IMR-90 (cell line): Measurements from ENCODE around the gene DNM2. TPM values are rescaled to one million over a fixed set of nuclear protein-coding genes. Genes with fewer than 3 reads are reported as not detected.
A peak's percentile ranks its signal among the peaks of the same experiment; 100 is the strongest.

Experiments used
- ATAC-seq: fragments of 200-7000 bp; cut with Tn5 transposase; 2 replicates; pipeline ENCODE4 v1.9.1; 2020; ENCODE audit warnings: low read depth, mild to moderate bottlenecking, moderate library complexity
- BruUV-seq: library from RNA; stranded (reverse); fragments of 400-500 nt; replicated peaks from 2 replicates; lab custom pipeline; 2021; lab: Mats Ljungman, UMichigan
- CTCF ChIA-PET: fragments of 300-600 bp; formaldehyde crosslinking; extraction: SDS; loops from one replicate; lab custom pipeline; 2021; ENCODE audit warnings: antibody characterized with exemption; lab: Yijun Ruan, JAX
- POLR2A ChIA-PET: fragments of 300-600 bp; sonication (Branson Sonifier 250); formaldehyde crosslinking; loops from one replicate; lab custom pipeline; 2022; ENCODE audit warnings: antibody characterized with exemption; ENCODE audit not compliant: unreplicated experiment; lab: Charles Lee
- DNase-seq: peaks from one replicate; pipeline ENCODE4 v3.0.0; 2013
- H2AFZ ChIP-seq: replicated peaks from 2 replicates; pipeline ENCODE3; 2013; ENCODE audit warnings: low read length, mild to moderate bottlenecking; ENCODE audit not compliant: poor library complexity
- H2AK5ac ChIP-seq: 2 replicates; pipeline ENCODE4 v1.6.1; 2013; ENCODE audit warnings: low read depth, low read length, inconsistent platforms
- H2AK9ac ChIP-seq: replicated peaks from 2 replicates; pipeline ENCODE3; 2013; ENCODE audit warnings: mild to moderate bottlenecking, low read depth, low read length, moderate library complexity; ENCODE audit not compliant: poor library complexity
- H2BK120ac ChIP-seq: 2 replicates; pipeline ENCODE4 v1.6.1; 2013; ENCODE audit warnings: low read depth, low read length, inconsistent platforms
- H2BK15ac ChIP-seq: 3 replicates; pipeline ENCODE4 v1.6.1; 2013; ENCODE audit warnings: low read depth, low read length, inconsistent platforms
- H2BK20ac ChIP-seq: 2 replicates; pipeline ENCODE4 v1.6.1; 2013; ENCODE audit warnings: low read depth, mild to moderate bottlenecking, inconsistent platforms, low read length, moderate library complexity
- H2BK5ac ChIP-seq: 2 replicates; pipeline ENCODE4 v1.6.1; 2013; ENCODE audit warnings: mild to moderate bottlenecking, low read depth, low read length, inconsistent platforms; ENCODE audit not compliant: poor library complexity, severe bottlenecking
- H3K14ac ChIP-seq: replicated peaks from 2 replicates; pipeline ENCODE4 v1.6.1; 2013; ENCODE audit warnings: low read depth, low read length, inconsistent platforms
- H3K18ac ChIP-seq: 2 replicates; pipeline ENCODE4 v1.6.1; 2013; ENCODE audit warnings: low read depth, low read length, control low read depth
- H3K23ac ChIP-seq: 2 replicates; pipeline ENCODE4 v1.6.1; 2013; ENCODE audit warnings: low read depth, low read length, inconsistent platforms
- H3K27ac ChIP-seq: 2 replicates; pipeline ENCODE4 v1.5.1; 2013; ENCODE audit warnings: mild to moderate bottlenecking, control low read depth, low read length; ENCODE audit not compliant: insufficient read depth
- H3K27me3 ChIP-seq: 2 replicates; pipeline ENCODE4 v1.6.1; 2013; ENCODE audit warnings: low read length; ENCODE audit not compliant: control insufficient read depth, insufficient read depth
- H3K36me3 ChIP-seq: 2 replicates; pipeline ENCODE4 v1.6.1; 2013; ENCODE audit warnings: low read length, mixed read lengths; ENCODE audit not compliant: control insufficient read depth, insufficient read depth
- H3K4ac ChIP-seq: 2 replicates; pipeline ENCODE4 v1.6.1; 2013; ENCODE audit warnings: low read depth, low read length, inconsistent platforms
- H3K4me1 ChIP-seq: 2 replicates; pipeline ENCODE4 v1.6.1; 2013; ENCODE audit warnings: low read length, mixed read lengths; ENCODE audit not compliant: control insufficient read depth, insufficient read depth
- H3K4me2 ChIP-seq: 2 replicates; pipeline ENCODE4 v1.6.1; 2013; ENCODE audit warnings: low read depth, mild to moderate bottlenecking, control low read depth, low read length, moderate library complexity
- H3K4me3 ChIP-seq: 2 replicates; pipeline ENCODE4 v1.5.1; 2013; ENCODE audit warnings: low read depth, mild to moderate bottlenecking, control low read depth, low read length, moderate library complexity; ENCODE audit not compliant: insufficient read depth
- H3K56ac ChIP-seq: 2 replicates; pipeline ENCODE4 v1.6.1; 2013; ENCODE audit warnings: low read length, inconsistent platforms; ENCODE audit not compliant: insufficient read depth; ENCODE audit errors: extremely low read depth
- H3K79me1 ChIP-seq, 2 experiments: 2 replicates each; pipeline ENCODE4 v1.6.1; 2013; ENCODE audit warnings: low read length in 2 of 2, inconsistent platforms in 1 of 2, low read depth in 1 of 2
- H3K9ac ChIP-seq: 2 replicates; pipeline ENCODE4 v1.6.1; 2013; ENCODE audit warnings: low read depth, low read length, control low read depth
- H3K9me1 ChIP-seq: 2 replicates; pipeline ENCODE4 v1.6.1; 2013; ENCODE audit warnings: low read length, inconsistent platforms; ENCODE audit not compliant: insufficient read depth
- H3K9me3 ChIP-seq: 2 replicates; pipeline ENCODE4 v1.6.1; 2013; ENCODE audit warnings: low read length; ENCODE audit not compliant: control insufficient read depth, insufficient read depth
- H4K20me1 ChIP-seq: 2 replicates; pipeline ENCODE4 v1.6.1; 2013; ENCODE audit warnings: low read length, inconsistent platforms; ENCODE audit not compliant: insufficient read depth
- H4K5ac ChIP-seq: 2 replicates; pipeline ENCODE4 v1.6.1; 2013; ENCODE audit warnings: mild to moderate bottlenecking, low read depth, low read length, control low read depth
- H4K8ac ChIP-seq, 2 experiments: 2 replicates each; pipeline ENCODE4 v1.6.1; 2013; ENCODE audit warnings: low read depth in 2 of 2, low read length in 2 of 2, control low read depth in 1 of 2, inconsistent platforms in 1 of 2
- H4K91ac ChIP-seq: 2 replicates; pipeline ENCODE4 v1.6.1; 2013; ENCODE audit warnings: low read depth, low read length, inconsistent platforms; ENCODE audit not compliant: insufficient read depth
- CEBPB ChIP-seq: IDR thresholded peaks from 2 replicates; pipeline ENCODE4 v1.6.1; 2012; ENCODE audit warnings: low read depth, low read length, improper control_type of control experiment
- ELK1 ChIP-seq: fragments of 150-350 bp; IDR thresholded peaks from 2 replicates; pipeline ENCODE4 v1.6.1; 2016; ENCODE audit warnings: low read depth, mild to moderate bottlenecking, low read length, moderate library complexity, borderline replicate concordance
- FOS ChIP-seq: fragments of 150-350 bp; IDR thresholded peaks from 2 replicates; pipeline ENCODE4 v1.6.1; 2016; ENCODE audit warnings: low read depth, low read length
- MAZ ChIP-seq: IDR thresholded peaks from 2 replicates; pipeline ENCODE4 v1.6.1; 2012; ENCODE audit warnings: low read depth, mild to moderate bottlenecking, low read length, improper control_type of control experiment, moderate library complexity, borderline replicate concordance
- MXI1 ChIP-seq: IDR thresholded peaks from 2 replicates; pipeline ENCODE4 v1.6.1; 2012; ENCODE audit warnings: low read depth, mild to moderate bottlenecking, low read length, moderate library complexity, borderline replicate concordance
- POLR2A ChIP-seq: IDR thresholded peaks from 2 replicates; pipeline ENCODE4 v1.6.1; 2012; ENCODE audit warnings: mild to moderate bottlenecking, low read depth, low read length
- RAD21 ChIP-seq: IDR thresholded peaks from 2 replicates; pipeline ENCODE4 v1.6.1; 2012; ENCODE audit warnings: low read length, improper control_type of control experiment
- RCOR1 ChIP-seq: IDR thresholded peaks from 2 replicates; pipeline ENCODE4 v1.6.1; 2012; ENCODE audit warnings: mild to moderate bottlenecking, low read length, improper control_type of control experiment; ENCODE audit not compliant: insufficient replicate concordance
- RFX5 ChIP-seq: IDR thresholded peaks from 2 replicates; pipeline ENCODE4 v1.8.0; 2012; ENCODE audit warnings: low read depth, mild to moderate bottlenecking, low read length, moderate library complexity
- SMC3 ChIP-seq: fragments of 150-350 bp; IDR thresholded peaks from 2 replicates; pipeline ENCODE4 v1.6.1; 2016; ENCODE audit warnings: low read depth, mild to moderate bottlenecking, antibody characterized with exemption, low read length, moderate library complexity
- USF2 ChIP-seq: fragments of 150-350 bp; IDR thresholded peaks from 2 replicates; pipeline ENCODE4 v1.6.1; 2017; ENCODE audit warnings: mild to moderate bottlenecking, antibody characterized with exemption, low read length, low read depth
- whole genome bisulfite sequencing, 2 experiments: methylation state at CpG; one replicate each; pipeline versions ENCODE4 v1.1.5 to v1.1.7; 2013; ENCODE audit warnings: missing lambda C conversion rate in 2 of 2; ENCODE audit not compliant: insufficient read length in 1 of 2; ENCODE audit errors: extremely low coverage in 2 of 2; 5-methylcytosine and 5-hydroxymethylcytosine counted together
- dilution Hi-C: fragments of 300-500 bp; cut with HindIII; formaldehyde crosslinking; loops from one replicate; pipeline ENCODE4 v1.14.3; 2018; ENCODE audit warnings: low sequenced_read_pairs; ENCODE audit not compliant: unreplicated experiment
- in situ Hi-C: fragments of 300-500 bp; cut with MboI; formaldehyde crosslinking; loops from 3 replicates; pipeline ENCODE4 v1.14.3; 2019; ENCODE audit warnings: low sequenced_read_pairs, inconsistent platforms, mixed read lengths
- intact Hi-C: fragments of 100-400 bp; cut with micrococcal nuclease; formaldehyde crosslinking; loops from 2 replicates; pipeline ENCODE4 v1.10.0; 2022
- polyA plus RNA-seq, 3 experiments: library from polyadenylated mRNA; depleted of rRNA; stranded (reverse); fragments of >200 nt; gene quantifications; 2 replicates each; pipeline ENCODE4 v1.2.3, GENCODE V29; 2012; ENCODE audit warnings: low replicate concordance in 1 of 3
- total RNA-seq: library from RNA; depleted of rRNA; stranded (reverse); fragments of >200 nt; gene quantifications from 2 replicates; pipeline ENCODE4 v1.2.3, GENCODE V29; 2012

The DNM2 gene
- total and polyA plus RNA-seq, 2 of the 4 experiments (the other 2 are of a cell fraction) = 55.6 to 74.2 TPM

GRCh38 chr19:10683582-10683981 is 34.3 kb upstream of the DNM2 start:
- ChIA-PET POLR2A (no interaction called here), CTCF (no interaction called here)
- H3K9me3 ChIP-seq = no peaks in the 10 kb centered on the region
- no peak overlapping the region for H4K5ac ChIP-seq
- ATAC-seq (no peak), DNase-seq (no peak)
- dilution Hi-C loops = no loop called here
- in situ Hi-C loops = no loop called here
- H2BK20ac ChIP-seq = no peak overlapping the region
- no peak overlapping the region for H2BK15ac ChIP-seq
- no peak overlapping the region for H3K9ac ChIP-seq
- WGBS, 2 experiments = 87% methylated on average over 9 of the region's 21 CpGs; no CpG with 5 or more reads in 1 of the 2 experiments
- H2AK9ac ChIP-seq = peak overlapping the region; percentile 50
- no peak overlapping the region for H3K27ac ChIP-seq
- H3K4me1 ChIP-seq = no peaks in the 10 kb centered on the region
- no peak overlapping the region for H3K18ac ChIP-seq
- BruUV-seq = no TSS peak
- no peak overlapping the region for H2AK5ac ChIP-seq
- H3K4ac ChIP-seq = no peak overlapping the region
- no peak overlapping the region for H4K91ac ChIP-seq
- H3K79me1 ChIP-seq = peaks cover 43 to 68% of the 10 kb centered on the region in 2 experiments
- peaks cover 92% of the 10 kb centered on the region for H3K36me3 ChIP-seq
- no peak overlapping the region for H3K4me2 ChIP-seq
- no peak overlapping the region for H2AFZ ChIP-seq
- H3K14ac ChIP-seq = no peak overlapping the region
- H4K8ac ChIP-seq = no peak overlapping the region
- H3K9me1 ChIP-seq = no peaks in the 10 kb centered on the region
- no peak overlapping the region for H3K56ac ChIP-seq
- H2BK120ac ChIP-seq = no peak overlapping the region
- H3K4me3 ChIP-seq = no peak overlapping the region
- TF ChIP-seq RFX5 = no peak
- no peak for TF ChIP-seq FOS
- no peak for TF ChIP-seq MXI1
- TF ChIP-seq RCOR1 = no peak
- TF ChIP-seq POLR2A = no peak
- TF ChIP-seq MAZ = no peak
- no peak for TF ChIP-seq RAD21
- TF ChIP-seq ELK1 = no peak
- no peak for TF ChIP-seq CEBPB
- TF ChIP-seq USF2 = no peak
- no peak for TF ChIP-seq SMC3
- peaks cover 73% of the 10 kb centered on the region for H4K20me1 ChIP-seq
- H3K23ac ChIP-seq = no peak overlapping the region
- no peak overlapping the region for H2BK5ac ChIP-seq
- intact Hi-C loops = no loop called here
- no peaks in the 10 kb centered on the region for H3K27me3 ChIP-seq
